ENCODE measurements around the gene MYCBP2. TPM values are rescaled to one million over a fixed set of nuclear protein-coding genes. Genes with fewer than 3 reads are reported as not detected.

The MYCBP2 gene
- total RNA-seq, 4 donors from 2014 or later = 42.4 to 262 (median 71.0) TPM

DNA sequence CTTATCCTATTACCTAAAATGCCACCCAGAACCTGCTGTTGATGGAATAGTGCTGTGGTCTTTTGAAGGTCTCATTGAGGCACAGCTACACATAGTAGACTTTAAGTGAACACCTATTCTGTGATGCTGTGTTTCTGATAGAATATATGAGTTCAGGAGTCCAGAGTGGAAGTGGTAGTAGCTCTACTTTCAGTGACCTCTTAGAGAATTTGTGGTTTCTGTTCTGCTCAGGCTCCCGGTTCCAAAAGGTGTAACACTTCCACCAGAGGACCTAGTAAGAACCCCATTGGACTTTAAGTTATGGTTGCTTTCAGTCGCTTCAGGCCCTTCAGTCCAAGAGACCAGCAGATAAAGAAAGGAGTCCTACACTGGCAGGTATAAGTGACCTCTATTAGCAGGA lies 11.4 kb upstream of the MYCBP2 start:
- Histone ChIP-seq H3K4me3 (no peak overlapping the region), H3K36me3 (no peaks in the 10 kb centered on the region), H3K4me1 (peaks cover 0 to 3% (median 1%) of the 10 kb centered on the region in 4 donors)

GRCh38 chr13:77337159-77337558 lies 10.3 kb upstream of the MYCBP2 start:
- peaks cover 0 to 3% (median 1%) of the 10 kb centered on the region in 4 donors for H3K4me1 ChIP-seq
- no peaks in the 10 kb centered on the region for H3K27me3 ChIP-seq
- no peaks in the 10 kb centered on the region for H3K36me3 ChIP-seq
- TF ChIP-seq CTCF (IDR thresholded peaks at IDR 0.05) = no peak
- TF ChIP-seq POLR2A (IDR thresholded peaks at IDR 0.05) = no peak
- DNase-seq = no peak
- no peak overlapping the region for H3K4me3 ChIP-seq
- H3K9me3 ChIP-seq = no peaks in the 10 kb centered on the region
- H3K27ac ChIP-seq = peak overlapping the region in 1 of 4 donors; percentile 83

More for the DNA sequence above, 11.4 kb upstream of the MYCBP2 start:
- no peaks in the 10 kb centered on the region for H3K9me3 ChIP-seq
- no peaks in the 10 kb centered on the region for H3K27me3 ChIP-seq
- no peak for TF ChIP-seq CTCF (IDR thresholded peaks at IDR 0.05)
- no peak for TF ChIP-seq POLR2A (IDR thresholded peaks at IDR 0.05)
- DNase-seq = no peak
- H3K27ac ChIP-seq = peak overlapping the region in 2 of 4 donors; percentile 71 to 83

DNA sequence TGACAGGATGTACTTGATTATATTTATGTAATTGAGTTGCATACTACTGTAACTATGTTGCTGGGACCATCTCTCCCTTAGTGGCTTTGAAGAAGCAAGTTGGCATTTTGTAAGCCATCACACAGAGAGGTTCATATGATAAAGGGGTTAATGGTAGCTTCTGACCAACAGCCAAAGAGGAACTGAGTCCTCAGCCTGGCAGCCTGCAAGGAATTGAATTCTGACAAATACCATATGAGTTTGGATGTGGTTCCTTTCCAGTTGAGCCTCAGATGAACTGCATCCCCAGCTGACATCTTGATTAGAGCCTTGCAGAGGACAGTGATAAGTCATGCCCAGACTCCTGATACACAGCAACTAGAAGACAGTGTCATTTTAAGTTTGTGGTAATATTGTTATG lies 8.6 kb upstream of the MYCBP2 start:
- H3K4me1 ChIP-seq = peaks cover 0 to 3% (median 2%) of the 10 kb centered on the region in 4 donors
- no peaks in the 10 kb centered on the region for H3K36me3 ChIP-seq
- DNase-seq = no peak
- no peaks in the 10 kb centered on the region for H3K9me3 ChIP-seq
- H3K4me3 ChIP-seq = no peak overlapping the region
- H3K27ac ChIP-seq = no peak overlapping the region
- no peaks in the 10 kb centered on the region for H3K27me3 ChIP-seq
- TF ChIP-seq POLR2A (IDR thresholded peaks at IDR 0.05) = no peak
- TF ChIP-seq CTCF (IDR thresholded peaks at IDR 0.05) = no peak

- no peak overlapping the region for H3K4me3 ChIP-seq
- no peaks in the 10 kb centered on the region for H3K9me3 ChIP-seq
- no peaks in the 10 kb centered on the region for H3K27me3 ChIP-seq
- H3K4me1 ChIP-seq = peaks cover 0 to 12% (median 2%) of the 10 kb centered on the region in 4 donors
- TF ChIP-seq CTCF (IDR thresholded peaks at IDR 0.05) = no peak
- TF ChIP-seq POLR2A (IDR thresholded peaks at IDR 0.05) = no peak
- H3K27ac ChIP-seq = no peak overlapping the region
- no peak for DNase-seq
- H3K36me3 ChIP-seq = no peaks in the 10 kb centered on the region
Measured at GRCh38 chr13:77333594-77333993, 6.7 kb upstream of the MYCBP2 start.

- Histone ChIP-seq H3K4me3 (no peak overlapping the region), H3K4me1 (peaks cover 0 to 24% (median 3%) of the 10 kb centered on the region in 4 donors), H3K27me3 (no peaks in the 10 kb centered on the region), H3K9me3 (no peaks in the 10 kb centered on the region), H3K36me3 (no peaks in the 10 kb centered on the region), H3K27ac (no peak overlapping the region)
- TF ChIP-seq CTCF (IDR thresholded peaks at IDR 0.05) (no peak), POLR2A (IDR thresholded peaks at IDR 0.05) (no peak)
- DNase-seq = no peak
Measured at GRCh38 chr13:77331421-77331820, 4.5 kb upstream of the MYCBP2 start.
